Measurements from ENCODE around the gene MXD1.
"Not testable (repeated sequence)": the region's sequence is repeated elsewhere in the genome, so short reads cannot be mapped to it uniquely, and the experiment has no call there.

Gene MXD1

DNA sequence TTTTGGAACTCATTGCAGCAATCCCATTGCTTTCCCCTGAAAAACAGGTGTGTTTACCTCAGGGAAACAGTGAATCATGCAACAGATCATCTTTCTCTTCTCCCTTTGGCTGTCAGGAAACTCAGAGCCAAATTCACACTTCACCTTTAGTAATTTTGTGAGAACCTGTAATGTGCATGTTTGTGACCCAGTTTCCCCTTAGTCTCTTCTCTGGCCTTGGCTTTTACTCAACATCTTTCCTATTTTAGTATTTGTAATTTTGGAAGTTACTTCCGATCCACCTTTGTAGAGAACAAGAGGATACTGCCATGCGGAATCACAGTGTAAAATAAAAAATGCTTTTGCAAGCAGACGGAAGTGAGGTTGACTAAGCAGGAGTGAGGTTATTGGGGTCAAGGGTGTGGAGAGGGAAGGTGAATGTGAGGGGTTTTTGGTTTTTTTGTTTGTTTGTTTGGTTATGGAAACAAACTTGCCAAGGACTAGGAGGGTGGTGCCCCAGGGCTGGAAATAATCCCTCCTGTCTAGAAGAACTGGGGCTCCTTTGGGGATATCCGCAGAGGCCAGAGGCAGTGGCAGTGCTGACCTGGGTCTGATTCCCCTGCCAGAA is 32.5 kb downstream of the MXD1 start:
- no peaks in the 10 kb centered on the region for H3K9me3 ChIP-seq (ENCODE audit: insufficient read depth, low read depth, low read length)
- H3K27me3 ChIP-seq (ENCODE audit: insufficient read depth, low read length): no peaks in the 10 kb centered on the region
- 0 out of 2 replicates have a peak, but pooled peaks cover 3% of the 10 kb centered on the region for H3K4me1 ChIP-seq (ENCODE audit: insufficient read depth, low read length)
- no peak overlapping the region for H3K27ac ChIP-seq (ENCODE audit: low read length)
- no peak overlapping the region for H3K4me3 ChIP-seq (ENCODE audit: low read length)
- no peak overlapping the region for H3K9ac ChIP-seq (ENCODE audit: low read depth, low read length)
- no peaks in the 10 kb centered on the region for H3K36me3 ChIP-seq (ENCODE audit: insufficient read depth, low read depth, low read length)

GRCh38 chr2:69948032-69948962 is 33.4 kb downstream of the MXD1 start:
- no peaks in the 10 kb centered on the region for H3K36me3 ChIP-seq (ENCODE audit: insufficient read depth, low read depth, low read length)
- H3K9ac ChIP-seq (ENCODE audit: low read depth, low read length): no peak overlapping the region
- no peak overlapping the region for H3K4me3 ChIP-seq (ENCODE audit: low read length)
- no peaks in the 10 kb centered on the region for H3K9me3 ChIP-seq (ENCODE audit: insufficient read depth, low read depth, low read length)
- no peak overlapping the region for H3K27ac ChIP-seq (ENCODE audit: low read length)
- H3K4me1 ChIP-seq (ENCODE audit: insufficient read depth, low read length): no peaks in the 10 kb centered on the region
- H3K27me3 ChIP-seq (ENCODE audit: insufficient read depth, low read length): no peaks in the 10 kb centered on the region

DNA sequence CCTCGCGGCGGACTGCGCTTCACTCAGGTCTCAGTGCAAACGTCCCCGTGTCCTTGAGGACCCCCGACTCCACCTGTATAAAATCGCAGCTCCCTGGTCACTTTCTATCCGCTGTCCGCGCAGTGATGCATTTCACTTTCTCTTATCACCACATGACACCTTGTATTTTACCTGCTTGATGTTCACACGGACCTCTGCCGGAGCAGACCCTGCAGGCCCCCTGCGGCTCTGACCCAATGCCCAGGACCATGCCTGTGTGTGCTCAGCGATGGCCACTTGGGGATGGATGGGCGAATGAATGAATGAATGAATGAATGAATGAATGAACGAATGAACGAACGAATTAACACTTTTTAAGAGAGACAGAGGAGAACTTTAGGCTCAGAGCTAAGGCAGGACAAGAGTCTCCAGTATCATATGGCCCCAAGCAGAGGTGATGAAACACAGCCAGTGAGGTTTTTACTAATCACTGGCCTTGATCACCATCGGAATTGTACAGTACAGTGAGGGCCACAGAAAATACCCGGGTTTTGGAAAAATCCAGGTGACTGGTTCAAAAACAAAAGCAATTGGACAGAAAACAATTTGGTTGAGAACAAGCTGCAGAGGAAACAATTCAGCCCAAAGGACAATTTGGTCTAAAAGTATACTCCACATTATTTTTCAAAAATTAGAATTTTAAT is 34.2 kb downstream of the MXD1 start:
- no peak overlapping the region for H3K4me3 ChIP-seq (ENCODE audit: low read length)
- H3K4me1 ChIP-seq (ENCODE audit: insufficient read depth, low read length): no peaks in the 10 kb centered on the region
- no peak overlapping the region for H3K9ac ChIP-seq (ENCODE audit: low read depth, low read length)
- H3K27ac ChIP-seq (ENCODE audit: low read length): no peak overlapping the region
- no peaks in the 10 kb centered on the region for H3K9me3 ChIP-seq (ENCODE audit: insufficient read depth, low read depth, low read length)
- H3K27me3 ChIP-seq (ENCODE audit: insufficient read depth, low read length): no peaks in the 10 kb centered on the region
- no peaks in the 10 kb centered on the region for H3K36me3 ChIP-seq (ENCODE audit: insufficient read depth, low read depth, low read length)

DNA sequence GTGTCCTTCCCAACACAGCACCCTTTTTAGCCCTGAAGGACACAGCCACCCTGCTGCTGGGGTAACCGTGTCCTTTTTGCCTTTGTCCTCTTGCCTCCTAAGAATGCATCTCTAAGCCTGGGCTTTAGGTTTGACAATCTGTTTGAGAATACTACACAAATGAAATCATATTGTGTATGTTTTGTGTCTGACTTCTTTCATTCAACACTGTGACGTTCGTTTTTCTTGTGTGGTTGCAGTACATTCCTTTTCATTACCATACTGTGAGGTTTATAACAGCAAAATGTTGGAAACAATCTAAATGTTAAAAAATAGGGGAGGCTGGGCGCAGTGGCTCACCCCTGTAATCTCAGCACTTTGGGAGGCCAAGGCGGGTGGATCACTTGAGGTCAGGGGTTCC is 35.3 kb downstream of the MXD1 start:
- Histone ChIP-seq H3K27ac (ENCODE audit: low read length) (no peak overlapping the region), H3K4me1 (ENCODE audit: insufficient read depth, low read length) (no peaks in the 10 kb centered on the region), H3K36me3 (ENCODE audit: insufficient read depth, low read depth, low read length) (no peaks in the 10 kb centered on the region), H3K27me3 (ENCODE audit: insufficient read depth, low read length) (no peaks in the 10 kb centered on the region), H3K9me3 (ENCODE audit: insufficient read depth, low read depth, low read length) (no peaks in the 10 kb centered on the region), H3K4me3 (ENCODE audit: low read length) (no peak overlapping the region), H3K9ac (ENCODE audit: low read depth, low read length) (no peak overlapping the region)

DNA sequence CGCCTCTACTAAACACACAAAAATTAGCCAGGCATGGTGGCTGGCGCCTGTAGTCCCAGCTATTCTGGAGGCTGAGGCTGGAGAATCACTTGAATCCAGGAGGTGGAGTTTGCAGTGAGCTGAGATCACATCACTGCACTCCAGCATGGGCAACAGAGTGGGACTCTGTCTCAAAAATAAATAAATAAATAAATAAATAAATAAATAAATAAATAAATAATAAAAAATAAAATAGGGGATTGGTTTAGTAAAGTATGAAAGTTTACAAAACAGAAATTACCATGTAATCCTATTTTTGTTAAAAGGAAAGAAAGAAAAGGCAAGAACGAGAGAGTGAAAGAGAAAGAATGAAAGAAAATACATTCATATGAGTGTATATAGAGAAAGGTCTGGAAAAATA is 35.8 kb downstream of the MXD1 start:
- not testable (repeated sequence) for H3K9ac ChIP-seq (ENCODE audit: low read depth, low read length); H3K27ac ChIP-seq (ENCODE audit: low read length); H3K27me3 ChIP-seq (ENCODE audit: insufficient read depth, low read length); H3K4me3 ChIP-seq (ENCODE audit: low read length); H3K9me3 ChIP-seq (ENCODE audit: insufficient read depth, low read depth, low read length); H3K36me3 ChIP-seq (ENCODE audit: insufficient read depth, low read depth, low read length); H3K4me1 ChIP-seq (ENCODE audit: insufficient read depth, low read length)

GRCh38 chr2:69952336-69953115 is 37.6 kb downstream of the MXD1 start:
- no peak overlapping the region for H3K4me3 ChIP-seq (ENCODE audit: low read length)
- no peak overlapping the region for H3K27ac ChIP-seq (ENCODE audit: low read length)
- H3K9me3 ChIP-seq (ENCODE audit: insufficient read depth, low read depth, low read length): no peaks in the 10 kb centered on the region
- no peaks in the 10 kb centered on the region for H3K27me3 ChIP-seq (ENCODE audit: insufficient read depth, low read length)
- no peaks in the 10 kb centered on the region for H3K4me1 ChIP-seq (ENCODE audit: insufficient read depth, low read length)
- no peaks in the 10 kb centered on the region for H3K36me3 ChIP-seq (ENCODE audit: insufficient read depth, low read depth, low read length)
- no peak overlapping the region for H3K9ac ChIP-seq (ENCODE audit: low read depth, low read length)

- no peaks in the 10 kb centered on the region for H3K36me3 ChIP-seq (ENCODE audit: insufficient read depth, low read depth, low read length)
These were observed 39.2 kb downstream of the MXD1 start for GRCh38 chr2:69954084-69954483.

DNA sequence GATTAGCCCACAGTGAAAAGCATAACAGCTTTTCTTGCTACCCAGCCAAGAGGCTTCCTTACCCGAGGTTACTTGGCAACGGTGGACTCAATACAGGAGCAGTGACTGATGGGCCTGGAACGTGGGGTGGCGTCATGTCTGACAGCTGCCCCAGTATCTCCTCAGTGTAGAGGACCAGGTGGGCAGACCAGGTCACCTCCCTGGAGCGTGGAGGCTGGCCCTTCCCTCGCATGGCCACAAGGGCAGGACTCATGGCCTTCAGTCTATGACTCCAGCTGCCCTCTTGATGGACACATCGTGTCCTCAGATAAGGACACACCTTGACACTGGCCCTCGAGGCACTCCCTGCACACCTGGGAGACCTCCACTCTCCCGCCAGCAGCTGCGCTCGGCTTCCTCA is 40.1 kb downstream of the MXD1 start:
- Histone ChIP-seq H3K9me3 (ENCODE audit: insufficient read depth, low read depth, low read length) (no peaks in the 10 kb centered on the region), H3K27ac (ENCODE audit: low read length) (no peak overlapping the region), H3K36me3 (ENCODE audit: insufficient read depth, low read depth, low read length) (no peaks in the 10 kb centered on the region), H3K9ac (ENCODE audit: low read depth, low read length) (no peak overlapping the region), H3K4me1 (ENCODE audit: insufficient read depth, low read length) (no peaks in the 10 kb centered on the region), H3K27me3 (ENCODE audit: insufficient read depth, low read length) (no peaks in the 10 kb centered on the region; the same call in 1 of the 2 replicates), H3K4me3 (ENCODE audit: low read length) (no peak overlapping the region)

More at GRCh38 chr2:69954084-69954483, 39.2 kb downstream of the MXD1 start:
- H3K9ac ChIP-seq (ENCODE audit: low read depth, low read length): no peak overlapping the region
- no peaks in the 10 kb centered on the region for H3K4me1 ChIP-seq (ENCODE audit: insufficient read depth, low read length)
- H3K9me3 ChIP-seq (ENCODE audit: insufficient read depth, low read depth, low read length): no peaks in the 10 kb centered on the region
- no peaks in the 10 kb centered on the region; the same call in 1 of the 2 replicates for H3K27me3 ChIP-seq (ENCODE audit: insufficient read depth, low read length)
- H3K27ac ChIP-seq (ENCODE audit: low read length): no peak overlapping the region
- H3K4me3 ChIP-seq (ENCODE audit: low read length): no peak overlapping the region

DNA sequence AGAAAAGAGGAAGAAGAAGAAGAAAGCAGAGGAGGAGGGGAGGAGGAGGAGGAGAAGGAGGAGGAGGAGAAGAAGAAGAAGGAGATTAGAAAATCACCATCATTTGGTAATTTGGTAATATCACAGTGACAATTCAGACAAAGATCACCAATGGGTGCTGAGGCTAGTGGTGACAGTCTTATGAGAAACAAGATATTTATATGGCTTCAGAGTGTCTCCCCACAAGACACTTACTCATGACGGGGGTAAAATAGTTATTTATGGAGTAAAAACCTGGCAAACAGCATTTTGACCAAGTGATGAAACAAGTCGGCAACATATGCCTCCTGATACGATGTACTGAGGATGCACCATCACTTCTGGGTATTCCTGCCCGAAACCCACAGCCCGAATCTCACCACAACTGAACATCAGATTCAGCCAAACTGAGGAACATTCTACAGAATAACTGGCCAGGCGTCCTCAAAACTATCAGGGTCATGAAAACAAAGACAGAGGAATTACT is 41.6 kb downstream of the MXD1 start:
- no peaks in the 10 kb centered on the region for H3K36me3 ChIP-seq (ENCODE audit: insufficient read depth, low read depth, low read length)
- H3K4me3 ChIP-seq (ENCODE audit: low read length): no peak overlapping the region
- no peak overlapping the region for H3K9ac ChIP-seq (ENCODE audit: low read depth, low read length)
- no peaks in the 10 kb centered on the region for H3K4me1 ChIP-seq (ENCODE audit: insufficient read depth, low read length)
- no peaks in the 10 kb centered on the region for H3K9me3 ChIP-seq (ENCODE audit: insufficient read depth, low read depth, low read length)
- H3K27me3 ChIP-seq (ENCODE audit: insufficient read depth, low read length): no peaks in the 10 kb centered on the region; the same call in 1 of the 2 replicates
- H3K27ac ChIP-seq (ENCODE audit: low read length): no peak overlapping the region

DNA sequence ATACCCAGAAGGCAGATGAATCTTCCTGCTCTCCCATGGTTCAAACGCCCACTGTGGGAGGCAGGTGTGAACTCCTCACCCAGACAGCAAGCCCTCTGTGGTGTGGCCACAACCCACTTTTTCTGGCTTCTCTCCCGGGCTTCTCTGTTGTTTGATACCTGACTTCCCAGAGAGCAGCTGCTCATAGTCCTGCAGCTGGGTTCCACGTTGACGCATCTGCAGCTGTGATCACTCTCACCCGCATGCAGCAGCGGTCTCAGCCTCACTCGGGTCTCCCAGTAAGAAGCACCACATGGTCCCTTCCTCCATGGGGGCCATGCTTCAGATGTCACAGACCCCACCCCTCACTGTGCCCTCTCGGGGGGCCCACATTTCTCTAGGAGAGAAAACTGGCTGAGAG is 43.1 kb downstream of the MXD1 start:
- H3K9me3 ChIP-seq (ENCODE audit: insufficient read depth, low read depth, low read length): no peaks in the 10 kb centered on the region
- no peaks in the 10 kb centered on the region for H3K36me3 ChIP-seq (ENCODE audit: insufficient read depth, low read depth, low read length)
- H3K27ac ChIP-seq (ENCODE audit: low read length): no peak overlapping the region
- no peak overlapping the region for H3K9ac ChIP-seq (ENCODE audit: low read depth, low read length)
- no peaks in the 10 kb centered on the region for H3K4me1 ChIP-seq (ENCODE audit: insufficient read depth, low read length)
- H3K27me3 ChIP-seq (ENCODE audit: insufficient read depth, low read length): no peaks in the 10 kb centered on the region; the same call in 1 of the 2 replicates
- H3K4me3 ChIP-seq (ENCODE audit: low read length): no peak overlapping the region

DNA sequence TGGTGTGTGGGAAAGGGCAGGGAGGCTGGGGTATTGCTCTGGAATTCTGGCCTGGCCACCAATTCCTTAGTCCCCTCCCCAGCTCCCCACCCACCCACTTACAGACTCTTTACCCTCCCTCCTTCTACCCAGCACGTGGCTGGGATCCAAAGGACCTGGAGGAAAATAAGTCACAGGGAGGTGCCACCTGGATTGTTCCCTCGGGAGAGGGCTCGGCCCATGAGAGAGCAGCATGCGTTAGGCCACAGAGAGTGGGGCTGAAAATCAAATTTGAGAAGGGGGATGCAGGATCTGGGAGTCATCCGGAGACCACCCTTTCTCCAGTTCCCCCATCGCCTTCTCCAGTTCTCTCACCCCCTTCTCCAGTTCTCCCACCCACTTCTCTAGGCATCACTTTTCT is 43.6 kb downstream of the MXD1 start:
- no peak overlapping the region for H3K4me3 ChIP-seq (ENCODE audit: low read length)
- no peak overlapping the region for H3K9ac ChIP-seq (ENCODE audit: low read depth, low read length)
- no peaks in the 10 kb centered on the region for H3K4me1 ChIP-seq (ENCODE audit: insufficient read depth, low read length)
- H3K27me3 ChIP-seq (ENCODE audit: insufficient read depth, low read length): no peaks in the 10 kb centered on the region; the same call in 1 of the 2 replicates
- H3K27ac ChIP-seq (ENCODE audit: low read length): no peak overlapping the region
- no peaks in the 10 kb centered on the region for H3K9me3 ChIP-seq (ENCODE audit: insufficient read depth, low read depth, low read length)
- no peaks in the 10 kb centered on the region for H3K36me3 ChIP-seq (ENCODE audit: insufficient read depth, low read depth, low read length)
